Measurements from ENCODE around the gene HAUS7.

HAUS7 gene

GRCh38 chrX:153469811-153470410 lies 465 bp downstream of the HAUS7 start:
- peak overlapping the region; percentile 55; the same call in 1 of the 2 replicates for H3K27ac ChIP-seq (ENCODE audit: extremely low read depth, low read depth, low read length)
- CTCF ChIA-PET, result interaction anchor here (0.6 to 8.6 kb wide), 15 partner anchors 9 to 529 kb away, joined by 3 to 89 read pairs (median 4); no protein-coding TSS in a partner anchor
- TF ChIP-seq ZFHX2 (tag by site-specific recombination; conservative IDR thresholded peaks at IDR 0.05) (no peak), ZNF76 (tag by site-specific recombination; IDR thresholded peaks at IDR 0.05; ENCODE audit: borderline replicate concordance, low read depth) (0 out of 2 replicates have a peak, but pooled peaks have one; percentile 5), ZBTB11 (tag by site-specific recombination; conservative IDR thresholded peaks at IDR 0.05; ENCODE audit: low read depth) (peak; percentile 24; the same call in 1 of the 2 replicates), YY2 (tag by site-specific recombination; IDR thresholded peaks at IDR 0.05) (no peak), ZNF704 (tag by site-specific recombination; IDR thresholded peaks at IDR 0.05) (0 out of 2 replicates have a peak, but pooled peaks have one; percentile 24), ZBTB20 (tag by site-specific recombination; IDR thresholded peaks at IDR 0.05) (peak; percentile 20; the same call in 1 of the 2 replicates), CTCF (tag by site-specific recombination; IDR thresholded peaks at IDR 0.05) (peak; percentile 53), ZIC2 (tag by site-specific recombination; IDR thresholded peaks at IDR 0.05) (peak; percentile 10; the same call in 1 of the 2 replicates), ZNF843 (tag by site-specific recombination; IDR thresholded peaks at IDR 0.05) (no peak), ZNF791 (tag by site-specific recombination; IDR thresholded peaks at IDR 0.05) (no peak), ZNF112 (tag by site-specific recombination; IDR thresholded peaks at IDR 0.05) (no peak), ZNF660 (tag by site-specific recombination; IDR thresholded peaks at IDR 0.05) (no peak), SP7 (tag by site-specific recombination; IDR thresholded peaks at IDR 0.05) (no peak), PRDM1 (tag by site-specific recombination; IDR thresholded peaks at IDR 0.05) (peak; percentile 24; the same call in 1 of the 2 replicates), ZNF335 (tag by site-specific recombination; conservative IDR thresholded peaks at IDR 0.05) (peak; percentile 70), REST (tag by site-specific recombination; IDR thresholded peaks at IDR 0.05) (peak; percentile 97), ZBTB48 (tag by site-specific recombination; IDR thresholded peaks at IDR 0.05) (peak; percentile 96)
- peaks cover 0 to 26% of the 10 kb centered on the region in 2 experiments; a peak in 1 of 3 replicates for H3K36me3 ChIP-seq (ENCODE audit: control insufficient read depth in 2 of 2, insufficient read depth in 1 of 2, low read length in 2 of 2)
- no peaks in the 10 kb centered on the region for H3K9me3 ChIP-seq (ENCODE audit: control insufficient read depth, insufficient read depth, low read depth, low read length)
- H3K4me1 ChIP-seq (ENCODE audit: control insufficient read depth, insufficient read depth, low read length), result no peaks in the 10 kb centered on the region
- peak overlapping the region; percentile 67 for H3K4me3 ChIP-seq (ENCODE audit: low read depth, low read length)
- POLR2A ChIA-PET, result interaction anchor here (1.8 kb wide), 1 partner anchor 37 kb away, joined by 5 read pairs; no protein-coding TSS in a partner anchor

Measured in HEK293 (cell line).